HG03439 (cell line): Measurements from ENCODE around the gene NAXD.
"Not testable (repeated sequence)": the region's sequence is repeated elsewhere in the genome, so short reads cannot be mapped to it uniquely, and the experiment has no call there.

Experiments
- ATAC-seq: cut with Tn5 transposase; IDR thresholded peaks from one replicate; pipeline ENCODE4 v1.9.1; 2021; ENCODE audit warnings: mild to moderate bottlenecking, moderate library complexity; ENCODE audit not compliant: unreplicated experiment

Gene NAXD

GRCh38 chr13:110662777-110663443 lies 47.6 kb downstream of the NAXD start:
- no peak for ATAC-seq

DNA sequence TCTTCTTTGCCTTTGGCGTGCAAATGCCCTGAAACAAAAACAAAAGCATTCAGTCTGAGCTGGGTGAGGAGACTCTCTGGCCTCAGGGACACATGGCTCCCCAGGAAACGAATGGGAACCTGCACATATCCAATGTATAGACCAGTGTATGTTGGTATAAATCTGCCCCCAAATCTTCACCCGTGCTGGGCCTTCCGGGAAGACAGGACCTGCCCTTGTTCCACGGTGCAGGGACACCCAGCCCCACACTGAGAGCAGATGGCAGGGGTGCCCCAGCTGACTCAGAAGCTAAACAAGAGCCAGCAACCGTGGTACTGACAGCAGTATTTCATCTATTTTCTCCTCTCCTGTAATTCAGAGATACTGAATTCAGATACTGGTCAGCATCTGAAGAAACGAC lies 48.1 kb downstream of the NAXD start:
- no peak for ATAC-seq

DNA sequence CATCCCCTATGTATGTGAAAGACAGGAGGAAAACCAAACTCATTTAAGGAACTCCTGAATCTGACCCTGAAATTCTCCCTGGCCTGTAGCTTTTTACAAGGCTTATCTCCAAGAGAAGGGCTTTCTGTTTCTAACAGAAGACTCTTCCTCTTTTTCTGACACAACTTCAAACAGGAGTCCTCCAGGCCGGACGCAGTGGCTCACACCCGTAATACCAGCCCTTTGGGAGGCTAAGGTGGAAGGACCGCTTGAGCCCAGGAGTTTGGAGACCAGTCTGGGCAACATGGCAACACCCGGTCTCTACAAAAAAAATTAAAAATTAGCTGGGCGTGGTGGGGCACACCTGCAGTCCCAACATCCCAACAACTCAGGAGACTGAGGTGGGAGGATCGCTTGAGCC lies 48.7 kb downstream of the NAXD start:
- ATAC-seq = no peak

DNA sequence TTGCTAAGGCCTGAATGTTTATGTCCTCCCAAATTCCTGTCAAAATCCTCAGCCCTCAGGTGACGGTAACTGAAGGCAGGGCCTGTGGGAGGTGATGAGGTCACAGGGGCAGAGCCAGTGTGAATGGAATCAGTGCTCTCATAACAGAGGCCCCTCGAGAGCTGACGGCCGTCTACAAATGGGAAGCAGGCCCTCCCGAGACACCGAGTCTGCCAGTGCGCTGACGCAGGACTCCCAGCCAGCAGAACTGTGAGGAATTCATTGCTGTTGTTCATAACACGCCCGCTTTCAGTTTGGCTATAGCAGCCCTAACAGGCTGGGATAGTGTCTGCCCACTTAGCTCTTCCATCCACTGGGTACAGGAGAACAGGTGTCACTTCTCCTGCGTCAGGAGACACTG lies 49.3 kb downstream of the NAXD start:
- ATAC-seq = no peak

GRCh38 chr13:110665491-110666254 lies 50.3 kb downstream of the NAXD start:
- ATAC-seq = no peak

DNA sequence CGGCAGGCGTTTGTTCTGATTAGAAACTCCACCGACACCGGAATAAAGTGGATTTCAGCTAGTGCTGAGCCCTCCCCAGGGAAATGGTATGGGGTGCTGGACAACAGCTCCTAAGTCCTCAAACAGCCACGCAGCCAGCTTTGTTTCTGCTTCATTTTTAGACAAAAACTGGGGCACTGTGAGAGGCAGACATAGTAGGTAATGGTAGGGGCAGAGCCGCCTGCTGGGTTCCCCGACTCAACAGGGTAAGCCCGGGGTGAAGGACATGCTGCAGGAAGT lies 50.8 kb downstream of the NAXD start:
- ATAC-seq = no peak

DNA sequence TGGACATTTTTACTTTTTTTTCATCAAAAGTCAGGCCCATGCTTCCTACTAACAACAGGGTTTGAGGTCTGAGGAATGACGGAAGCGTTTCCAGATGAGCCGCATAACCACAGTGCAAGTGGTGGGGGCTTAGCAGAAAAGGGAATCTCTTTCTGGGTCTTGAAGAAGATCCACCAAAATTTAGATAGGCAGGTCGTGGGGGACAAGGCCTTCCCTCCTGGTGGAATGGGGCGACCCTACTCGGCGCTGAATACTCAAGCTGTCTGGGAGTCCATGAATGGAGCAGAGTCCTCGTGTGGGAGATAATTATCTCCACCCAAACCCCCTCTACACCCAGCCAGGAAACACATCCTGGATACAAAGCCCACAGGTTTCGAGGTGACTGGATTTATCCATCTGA lies 53.7 kb downstream of the NAXD start:
- no peak for ATAC-seq

DNA sequence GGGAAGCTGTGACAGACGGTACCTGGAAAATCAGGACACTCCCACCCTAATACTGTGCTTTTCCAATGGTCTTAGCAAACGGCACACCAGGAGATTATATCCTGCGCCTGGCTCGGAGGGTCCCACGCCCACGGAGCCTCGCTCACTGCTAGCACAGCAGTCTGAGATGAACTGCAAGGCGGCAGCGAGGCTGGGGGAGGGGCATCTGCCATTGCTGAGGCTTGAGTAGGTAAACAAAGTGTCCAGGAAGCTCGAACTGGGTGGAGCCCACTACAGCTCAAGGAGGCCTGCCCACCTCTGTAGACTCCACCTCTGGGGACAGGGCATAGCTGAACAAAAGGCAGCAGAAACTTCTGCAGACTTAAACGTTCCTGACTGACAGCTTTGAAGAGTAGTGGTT lies 54.5 kb downstream of the NAXD start:
- not testable (repeated sequence) for ATAC-seq

GRCh38 chr13:110676595-110677587 lies 61.5 kb downstream of the NAXD start:
- ATAC-seq = peak; percentile 55

GRCh38 chr13:110677731-110678545 lies 62.6 kb downstream of the NAXD start:
- no peak for ATAC-seq

- no peak for ATAC-seq
These were observed 65.5 kb downstream of the NAXD start for GRCh38 chr13:110680852-110681251.

DNA sequence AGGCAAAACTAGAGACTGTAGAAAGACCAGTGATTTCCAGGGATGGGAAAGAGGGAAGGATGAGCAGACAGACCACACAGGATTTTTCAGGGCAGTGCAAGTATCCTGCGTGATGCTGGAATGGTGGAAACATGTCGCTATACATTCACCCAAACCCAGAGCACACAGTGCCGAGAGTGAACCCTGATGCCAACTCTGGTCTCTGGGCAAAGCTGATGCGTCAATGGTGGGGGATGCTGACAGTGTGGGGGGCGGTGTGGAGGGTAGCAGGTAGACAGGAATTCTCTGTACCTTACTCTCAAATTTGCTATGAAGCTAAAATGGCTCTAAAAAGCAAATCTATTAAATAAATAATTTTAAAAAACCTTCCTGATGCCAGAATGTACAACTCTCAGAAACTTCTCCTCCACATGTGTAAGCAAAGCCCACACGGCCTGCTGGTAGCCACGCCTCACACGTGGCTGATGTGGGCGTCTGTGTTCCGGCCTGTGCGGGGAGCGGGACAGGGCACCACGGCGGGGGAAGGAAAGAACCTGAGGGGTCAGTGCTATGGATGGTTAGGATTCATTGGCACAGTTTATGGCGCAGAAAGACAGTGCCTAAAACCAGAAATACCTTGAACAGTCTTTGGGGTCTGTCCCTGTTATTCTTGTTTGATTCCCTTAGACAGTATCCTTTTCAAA lies 66.7 kb downstream of the NAXD start:
- ATAC-seq = no peak

- no peak for ATAC-seq
These were observed 67.4 kb downstream of the NAXD start for GRCh38 chr13:110682746-110683145.

GRCh38 chr13:110683203-110683883 lies 68.0 kb downstream of the NAXD start:
- no peak for ATAC-seq

- ATAC-seq = no peak
These were observed 68.6 kb downstream of the NAXD start for GRCh38 chr13:110683921-110684320.

- no peak for ATAC-seq
These were observed 69.2 kb downstream of the NAXD start for GRCh38 chr13:110684388-110685056.

DNA sequence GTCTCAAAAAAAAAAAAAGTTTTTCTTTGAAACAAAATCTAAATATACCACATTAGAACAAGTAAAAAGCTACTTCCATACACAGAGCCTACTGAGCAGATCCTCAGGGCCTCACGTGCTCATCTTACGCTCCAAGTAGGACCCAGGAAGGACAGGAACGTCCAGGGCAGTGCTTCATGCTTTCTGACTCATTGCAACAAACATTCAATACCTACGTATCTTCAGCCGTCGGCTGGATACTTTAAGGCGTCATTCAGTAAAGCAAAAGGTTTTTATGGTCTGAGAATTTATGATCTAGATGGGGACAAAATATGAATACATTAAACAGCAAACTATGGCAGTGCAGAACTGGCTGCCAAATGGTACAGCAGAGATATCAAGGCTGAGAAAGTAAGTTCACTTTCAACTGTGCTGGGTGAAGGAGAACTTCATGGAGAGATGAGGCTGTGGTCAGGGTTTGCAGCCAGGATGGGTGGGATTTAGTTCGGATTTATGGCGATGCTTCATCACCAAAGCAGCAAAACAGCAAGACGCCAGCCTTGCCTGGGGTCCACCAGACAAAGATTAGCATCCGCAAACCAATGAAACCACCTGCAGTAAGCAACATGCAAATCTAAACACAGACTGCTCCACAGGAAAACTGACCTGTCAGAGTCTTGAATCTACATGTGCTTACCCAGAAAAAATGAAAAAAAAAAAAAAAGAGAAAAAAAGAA lies 70.1 kb downstream of the NAXD start:
- ATAC-seq = no peak

- ATAC-seq = no peak
These were observed 72.4 kb downstream of the NAXD start for GRCh38 chr13:110687736-110688135.
